HepG2 (cell line): ENCODE results near the gene CAPN9. TPM values are rescaled to one million over a fixed set of nuclear protein-coding genes. Genes with fewer than 3 reads are reported as not detected.

Source experiments
- CAMTA2 ChIP-seq: sonication (generic); formaldehyde crosslinking; IDR thresholded peaks from 2 replicates; pipeline ENCODE4 v1.4.0; 2020; ENCODE audit warnings: mild to moderate bottlenecking, missing genetic modification reagents, borderline replicate concordance
- HOXD1 ChIP-seq: sonication (generic); formaldehyde crosslinking; IDR thresholded peaks from 2 replicates; pipeline ENCODE4 v1.5.0; 2020; ENCODE audit warnings: missing genetic modification reagents
- KLF15 ChIP-seq: sonication (generic); formaldehyde crosslinking; IDR thresholded peaks from 2 replicates; pipeline ENCODE4 v1.8.1; 2023; ENCODE audit warnings: borderline replicate concordance, mild to moderate bottlenecking, inconsistent platforms, missing genetic modification reagents, mixed read lengths
- LCORL ChIP-seq, 2 experiments: fragments of 450-650 bp in 1 of 2; sonication (generic) in 1 of 2; formaldehyde crosslinking in 1 of 2; IDR thresholded peaks; 2 replicates each; pipeline versions ENCODE4 v1.5.0 to v1.6.1; 2017 to 2020; ENCODE audit warnings: antibody characterized with exemption in 1 of 2, missing genetic modification reagents in 1 of 2
- MATR3 ChIP-seq: sonication (generic); formaldehyde crosslinking; IDR thresholded peaks from 2 replicates; pipeline ENCODE4 v1.4.0; 2020; ENCODE audit warnings: missing genetic modification reagents
- PLRG1 ChIP-seq: fragments of 450-650 bp; conservative IDR thresholded peaks from 2 replicates; pipeline ENCODE4 v1.6.1; 2016
- RFXAP ChIP-seq: sonication (generic); formaldehyde crosslinking; IDR thresholded peaks from 2 replicates; pipeline ENCODE4 v1.4.0; 2020; ENCODE audit warnings: missing genetic modification reagents, borderline replicate concordance
- SKI ChIP-seq: fragments of 450-650 bp; IDR thresholded peaks from one replicate; pipeline ENCODE4 v1.6.1; 2018; ENCODE audit warnings: mild to moderate bottlenecking; ENCODE audit not compliant: partially characterized antibody
- SP4 ChIP-seq: sonication (generic); formaldehyde crosslinking; IDR thresholded peaks from 2 replicates; pipeline ENCODE4 v1.8.1; 2023; ENCODE audit warnings: mild to moderate bottlenecking, missing genetic modification reagents
- TRIM24 ChIP-seq: sonication (generic); formaldehyde crosslinking; IDR thresholded peaks from 2 replicates; pipeline ENCODE4 v1.8.0; 2022; ENCODE audit warnings: mild to moderate bottlenecking, missing genetic modification reagents
- ZBTB7A ChIP-seq: sonication (generic); formaldehyde crosslinking; IDR thresholded peaks from 2 replicates; pipeline ENCODE4 v1.8.0; 2022; ENCODE audit warnings: mild to moderate bottlenecking, missing genetic modification reagents
- ZNF224 ChIP-seq: sonication (generic); formaldehyde crosslinking; IDR thresholded peaks from 2 replicates; pipeline ENCODE4 v1.5.0; 2020; ENCODE audit warnings: mild to moderate bottlenecking, missing genetic modification reagents
- ZNF530 ChIP-seq: sonication (generic); formaldehyde crosslinking; IDR thresholded peaks from 2 replicates; pipeline ENCODE4 v1.5.0; 2020; ENCODE audit warnings: low read depth, mild to moderate bottlenecking, missing genetic modification reagents
- polyA plus RNA-seq, 8 experiments: library from polyadenylated mRNA; depleted of rRNA in 3 of 8; stranded (reverse) in 7 of 8; unstranded in 1 of 8; fragments of >200 nt; fragmentation: Illumina TruSeq in 4 of 8; extraction: Trizol in 4 of 8; gene quantifications; 2 replicates each; pipeline versions ENCODE4 v1.2.1 to v1.2.3, GENCODE V29; 2011 to 2016; ENCODE audit warnings: low read depth in 4 of 8, missing spikeins in 1 of 8, mixed read lengths in 1 of 8; ENCODE audit not compliant: insufficient read depth in 1 of 8
- total RNA-seq, 5 experiments: library from RNA; depleted of rRNA; stranded (reverse); fragments of >200 nt; fragmentation: Illumina TruSeq; extraction: Trizol; gene quantifications; 2 replicates each; pipeline ENCODE4 v1.2.3, GENCODE V29; 2016; ENCODE audit warnings: low read depth in 1 of 5
- TF ChIP-seq, protein P1 (sequence below): sonication (generic); formaldehyde crosslinking; IDR thresholded peaks from 2 replicates; pipeline ENCODE4 v1.5.1; 2020; ENCODE audit warnings: mild to moderate bottlenecking, missing genetic modification reagents, moderate library complexity
- TF ChIP-seq, protein P2 (sequence below): sonication (generic); formaldehyde crosslinking; IDR thresholded peaks from 2 replicates; pipeline ENCODE4 v1.4.0; 2020; ENCODE audit warnings: missing genetic modification reagents
- TF ChIP-seq, protein P3 (sequence below): IDR thresholded peaks from 2 replicates; pipeline ENCODE4 v1.6.1; 2016; ENCODE audit warnings: missing biosample characterization, missing genetic modification reagents, low read depth
- TF ChIP-seq, protein P4 (sequence below): sonication (generic); formaldehyde crosslinking; IDR thresholded peaks from 2 replicates; pipeline ENCODE4 v1.5.1; 2020; ENCODE audit warnings: mild to moderate bottlenecking, missing genetic modification reagents, borderline replicate concordance
- TF ChIP-seq, protein P5 (sequence below): sonication (generic); formaldehyde crosslinking; IDR thresholded peaks from 2 replicates; pipeline ENCODE4 v1.8.1; 2023; ENCODE audit warnings: missing genetic modification reagents, mild to moderate bottlenecking, borderline replicate concordance

The CAPN9 gene
- total and polyA plus RNA-seq, 2 of the 13 experiments (the other 11 are each of a cell fraction or from before 2014, with no cell fraction given) = 0.04 to 0.31 TPM

DNA sequence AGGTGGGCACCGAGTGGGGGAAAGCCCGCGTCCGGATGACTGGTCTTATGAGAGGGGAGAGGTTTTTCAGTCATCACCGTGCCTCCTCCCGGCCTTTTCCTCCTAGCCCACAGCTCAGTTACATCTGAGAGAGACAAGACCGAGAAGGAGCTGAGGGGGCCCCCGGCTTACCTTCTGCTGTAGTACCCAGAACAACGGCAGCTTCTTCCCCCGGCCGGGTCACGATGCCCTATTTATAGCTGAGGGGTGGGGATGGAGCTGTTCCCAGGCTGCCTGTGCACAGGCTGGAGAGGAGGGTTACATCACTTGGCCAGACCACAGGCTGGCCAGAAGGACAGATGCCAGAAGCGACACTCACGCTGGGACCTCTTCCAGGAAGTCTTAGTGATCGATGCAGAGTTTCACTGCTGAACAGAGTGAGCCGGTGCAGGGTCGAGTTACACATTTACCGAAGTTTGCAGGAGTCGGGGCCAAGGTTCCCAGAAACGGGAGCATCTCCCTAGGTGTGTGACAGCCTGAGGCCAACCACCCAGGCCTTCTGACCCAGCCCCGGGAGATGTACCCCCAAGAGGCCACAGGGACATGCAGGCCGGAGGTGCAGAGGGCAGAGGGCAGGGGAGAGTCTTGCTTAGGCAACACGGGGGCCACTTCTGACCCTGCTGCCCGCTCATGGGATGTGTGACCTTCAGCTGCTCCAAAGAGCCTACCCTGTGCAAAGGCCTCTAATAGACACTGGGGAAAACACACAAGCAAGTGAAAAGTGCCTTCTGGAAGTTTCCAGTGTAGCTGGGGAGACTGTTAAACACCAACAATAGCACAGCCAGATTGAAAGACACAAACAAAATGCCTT lies 33.0 kb upstream of the CAPN9 start, which contains the start of gene AGT (continued):
- TF ChIP-seq SP4 (CRISPR knock-in tag) (peak; percentile 85), ZNF224 (peak; percentile 97), SKI (peak; percentile 89), PLRG1 (no peak), KLF15 (CRISPR knock-in tag) (no peak; the same call in 1 of the 2 replicates), RFXAP (peak; percentile 94), HOXD1 (CRISPR knock-in tag) (peak; percentile 91), CAMTA2 (peak; percentile 53; the same call in 1 of the 2 replicates), ZNF530 (CRISPR knock-in tag) (no peak), LCORL (IDR thresholded peaks at IDR 0.05) (peak; percentile 58; the same call in 1 of the 2 replicates), LCORL (CRISPR knock-in tag; IDR thresholded peaks at IDR 0.05) (peak; percentile 98), MATR3 (no peak), TRIM24 (CRISPR knock-in tag) (peak; percentile 97), ZBTB7A (CRISPR knock-in tag) (peak; percentile 89; the same call in 1 of the 2 replicates)
- TF ChIP-seq, protein P1, sequence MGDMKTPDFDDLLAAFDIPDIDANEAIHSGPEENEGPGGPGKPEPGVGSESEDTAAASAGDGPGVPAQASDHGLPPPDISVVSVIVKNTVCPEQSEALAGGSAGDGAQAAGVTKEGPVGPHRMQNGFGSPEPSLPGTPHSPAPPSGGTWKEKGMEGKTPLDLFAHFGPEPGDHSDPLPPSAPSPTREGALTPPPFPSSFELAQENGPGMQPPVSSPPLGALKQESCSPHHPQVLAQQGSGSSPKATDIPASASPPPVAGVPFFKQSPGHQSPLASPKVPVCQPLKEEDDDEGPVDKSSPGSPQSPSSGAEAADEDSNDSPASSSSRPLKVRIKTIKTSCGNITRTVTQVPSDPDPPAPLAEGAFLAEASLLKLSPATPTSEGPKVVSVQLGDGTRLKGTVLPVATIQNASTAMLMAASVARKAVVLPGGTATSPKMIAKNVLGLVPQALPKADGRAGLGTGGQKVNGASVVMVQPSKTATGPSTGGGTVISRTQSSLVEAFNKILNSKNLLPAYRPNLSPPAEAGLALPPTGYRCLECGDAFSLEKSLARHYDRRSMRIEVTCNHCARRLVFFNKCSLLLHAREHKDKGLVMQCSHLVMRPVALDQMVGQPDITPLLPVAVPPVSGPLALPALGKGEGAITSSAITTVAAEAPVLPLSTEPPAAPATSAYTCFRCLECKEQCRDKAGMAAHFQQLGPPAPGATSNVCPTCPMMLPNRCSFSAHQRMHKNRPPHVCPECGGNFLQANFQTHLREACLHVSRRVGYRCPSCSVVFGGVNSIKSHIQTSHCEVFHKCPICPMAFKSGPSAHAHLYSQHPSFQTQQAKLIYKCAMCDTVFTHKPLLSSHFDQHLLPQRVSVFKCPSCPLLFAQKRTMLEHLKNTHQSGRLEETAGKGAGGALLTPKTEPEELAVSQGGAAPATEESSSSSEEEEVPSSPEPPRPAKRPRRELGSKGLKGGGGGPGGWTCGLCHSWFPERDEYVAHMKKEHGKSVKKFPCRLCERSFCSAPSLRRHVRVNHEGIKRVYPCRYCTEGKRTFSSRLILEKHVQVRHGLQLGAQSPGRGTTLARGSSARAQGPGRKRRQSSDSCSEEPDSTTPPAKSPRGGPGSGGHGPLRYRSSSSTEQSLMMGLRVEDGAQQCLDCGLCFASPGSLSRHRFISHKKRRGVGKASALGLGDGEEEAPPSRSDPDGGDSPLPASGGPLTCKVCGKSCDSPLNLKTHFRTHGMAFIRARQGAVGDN = peak; percentile 100
- TF ChIP-seq, protein P2, sequence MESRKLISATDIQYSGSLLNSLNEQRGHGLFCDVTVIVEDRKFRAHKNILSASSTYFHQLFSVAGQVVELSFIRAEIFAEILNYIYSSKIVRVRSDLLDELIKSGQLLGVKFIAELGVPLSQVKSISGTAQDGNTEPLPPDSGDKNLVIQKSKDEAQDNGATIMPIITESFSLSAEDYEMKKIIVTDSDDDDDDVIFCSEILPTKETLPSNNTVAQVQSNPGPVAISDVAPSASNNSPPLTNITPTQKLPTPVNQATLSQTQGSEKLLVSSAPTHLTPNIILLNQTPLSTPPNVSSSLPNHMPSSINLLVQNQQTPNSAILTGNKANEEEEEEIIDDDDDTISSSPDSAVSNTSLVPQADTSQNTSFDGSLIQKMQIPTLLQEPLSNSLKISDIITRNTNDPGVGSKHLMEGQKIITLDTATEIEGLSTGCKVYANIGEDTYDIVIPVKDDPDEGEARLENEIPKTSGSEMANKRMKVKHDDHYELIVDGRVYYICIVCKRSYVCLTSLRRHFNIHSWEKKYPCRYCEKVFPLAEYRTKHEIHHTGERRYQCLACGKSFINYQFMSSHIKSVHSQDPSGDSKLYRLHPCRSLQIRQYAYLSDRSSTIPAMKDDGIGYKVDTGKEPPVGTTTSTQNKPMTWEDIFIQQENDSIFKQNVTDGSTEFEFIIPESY = peak; percentile 65
- TF ChIP-seq, protein P3, sequence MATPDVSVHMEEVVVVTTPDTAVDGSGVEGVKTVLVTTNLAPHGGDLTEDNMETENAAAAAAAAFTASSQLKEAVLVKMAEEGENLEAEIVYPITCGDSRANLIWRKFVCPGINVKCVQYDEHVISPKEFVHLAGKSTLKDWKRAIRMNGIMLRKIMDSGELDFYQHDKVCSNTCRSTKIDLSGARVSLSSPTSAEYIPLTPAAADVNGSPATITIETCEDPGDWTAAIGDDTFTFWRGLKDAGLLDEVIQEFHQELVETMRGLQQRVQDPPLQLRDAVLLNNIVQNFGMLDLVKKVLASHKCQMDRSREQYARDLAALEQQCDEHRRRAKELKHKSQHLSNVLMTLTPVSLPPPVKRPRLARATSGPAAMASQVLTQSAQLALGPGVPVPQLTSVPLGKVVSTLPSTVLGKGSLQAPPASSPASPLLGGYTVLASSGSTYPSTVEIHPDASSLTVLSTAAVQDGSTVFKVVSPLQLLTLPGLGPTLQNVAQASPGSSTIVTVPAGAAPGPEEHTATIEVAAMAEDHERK (CRISPR knock-in tag) = no peak
- TF ChIP-seq, protein P4, sequence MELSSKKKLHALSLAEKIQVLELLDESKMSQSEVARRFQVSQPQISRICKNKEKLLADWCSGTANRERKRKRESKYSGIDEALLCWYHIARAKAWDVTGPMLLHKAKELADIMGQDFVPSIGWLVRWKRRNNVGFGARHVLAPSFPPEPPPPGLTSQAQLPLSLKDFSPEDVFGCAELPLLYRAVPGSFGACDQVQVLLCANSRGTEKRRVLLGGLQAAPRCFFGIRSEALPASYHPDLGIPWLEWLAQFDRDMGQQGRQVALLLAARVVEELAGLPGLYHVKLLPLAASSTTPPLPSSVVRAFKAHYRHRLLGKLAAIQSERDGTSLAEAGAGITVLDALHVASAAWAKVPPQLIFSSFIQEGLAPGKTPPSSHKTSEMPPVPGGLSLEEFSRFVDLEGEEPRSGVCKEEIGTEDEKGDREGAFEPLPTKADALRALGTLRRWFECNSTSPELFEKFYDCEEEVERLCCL (CRISPR knock-in tag) = peak; percentile 26; the same call in 1 of the 2 replicates
- TF ChIP-seq, protein P5, sequence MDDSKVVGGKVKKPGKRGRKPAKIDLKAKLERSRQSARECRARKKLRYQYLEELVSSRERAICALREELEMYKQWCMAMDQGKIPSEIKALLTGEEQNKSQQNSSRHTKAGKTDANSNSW (CRISPR knock-in tag) = no peak
